Right lobe of liver (tissue), 6 donors: ENCODE data around the gene ERCC6. TPM values are rescaled to one million over a fixed set of nuclear protein-coding genes. Genes with fewer than 3 reads are reported as not detected.

Experiments
- ATAC-seq, 4 donors: fragments of 200-7000 bp; cut with Tn5 transposase; one replicate each; pipeline ENCODE4 v1.9.1; 2020; ENCODE audit warnings: mild to moderate bottlenecking in 4 of 4, moderate library complexity in 4 of 4
- DNase-seq, 3 donors: peaks; one replicate each; pipeline ENCODE4 v3.0.0-alpha.2; 2020
- H3K27ac ChIP-seq, 3 donors: fragments of 200-600 bp; one replicate each; pipeline ENCODE4 v1.8.0; 2022
- H3K27me3 ChIP-seq, 2 donors: fragments of 200-600 bp; one replicate each; pipeline ENCODE4 v1.8.0; 2022
- H3K36me3 ChIP-seq, 4 donors: fragments of 200-600 bp; sonication (generic) in 1 of 4; one replicate each; pipeline versions ENCODE4 v1.5.1 to v1.8.0; 2017 to 2022; ENCODE audit warnings: control low read depth in 1 of 4
- H3K4me1 ChIP-seq, 4 donors: fragments of 200-600 bp; sonication (generic) in 1 of 4; one replicate each; pipeline versions ENCODE4 v1.5.1 to v1.8.0; 2017 to 2022; ENCODE audit warnings: control low read depth in 1 of 4
- H3K4me3 ChIP-seq, 3 donors: fragments of 200-600 bp; one replicate each; pipeline ENCODE4 v1.8.0; 2022
- H3K9me3 ChIP-seq, 4 donors: fragments of 200-600 bp; sonication (generic) in 1 of 4; one replicate each; pipeline versions ENCODE4 v1.5.1 to v1.8.0; 2017 to 2022; ENCODE audit warnings: control low read depth in 1 of 4
- CTCF ChIP-seq, 4 donors: fragments of 200-600 bp in 3 of 4; fragments of 450-650 bp in 1 of 4; IDR thresholded peaks; one replicate each; pipeline versions ENCODE4 v1.5.1 to v1.8.0; 2016 to 2022; ENCODE audit warnings: antibody characterized with exemption in 4 of 4, mild to moderate bottlenecking in 2 of 4
- POLR2A ChIP-seq: fragments of 450-650 bp; IDR thresholded peaks from one replicate; pipeline ENCODE4 v1.6.1; 2017; ENCODE audit warnings: antibody characterized with exemption, mild to moderate bottlenecking
- WGBS: methylation state at CpG from one replicate; pipeline ENCODE4 v1.1.6; 2018; ENCODE audit warnings: low coverage, low lambda C conversion rate; ENCODE audit not compliant: insufficient coverage; ENCODE audit errors: missing lambda C conversion rate; 5-methylcytosine and 5-hydroxymethylcytosine counted together
- intact Hi-C, 2 donors: fragments of 100-400 bp; cut with DNase I; formaldehyde crosslinking; loops; one replicate each; pipeline versions ENCODE4 v1.11.2 to v1.14.1; 2022
- total RNA-seq, 6 experiments: library from RNA; depleted of rRNA in 2 of 6; stranded (reverse); fragments of >200 nt in 2 of 6; fragmentation: NEBNext Ultra II Directional in 3 of 6; extraction: Animal tissue kit (Norgen Biotek cat#: 25700) in 3 of 6; gene quantifications; one replicate each; pipeline versions ENCODE4 v1.1.0 to v1.2.4, GENCODE V29; 2016 to 2023
- donor health status: DM: no; HTN: yes; CAD: no.
- donor health status: DM: no; HTN: no; CAD: no.
- donor health status: DM: no; HTN: no; CAD: no.
- donor health status: DM: no; HTN: yes; CAD: no.
- donor health status: DM: no; HTN: yes; CAD: no.

Gene ERCC6
- total RNA-seq, 6 experiments from 2014 or later: 7.3 to 16.8 (median 10.6) TPM

GRCh38 chr10:49486738-49487137 is 52.2 kb downstream of the ERCC6 start:
- H3K36me3 ChIP-seq: peaks cover 0 to 5% (median 0%) of the 10 kb centered on the region in 4 donors
- no peaks in the 10 kb centered on the region for H3K27me3 ChIP-seq
- DNase-seq (no peak), ATAC-seq (peak; percentile 53 to 76 (median 70))
- H3K27ac ChIP-seq: no peak overlapping the region
- no peaks in the 10 kb centered on the region for H3K9me3 ChIP-seq
- whole genome bisulfite sequencing: 18% methylated on average over 1 of the region's 1 CpG
- no peak overlapping the region for H3K4me3 ChIP-seq
- peaks cover 0 to 5% (median 3%) of the 10 kb centered on the region in 4 donors for H3K4me1 ChIP-seq
- TF ChIP-seq CTCF (IDR thresholded peaks at IDR 0.05) (no peak), POLR2A (no peak)
- intact Hi-C loops: no loop called here

- Histone ChIP-seq H3K4me3 (no peak overlapping the region), H3K9me3 (no peaks in the 10 kb centered on the region), H3K27me3 (no peaks in the 10 kb centered on the region), H3K27ac (no peak overlapping the region), H3K36me3 (peaks cover 0 to 5% (median 0%) of the 10 kb centered on the region in 4 donors), H3K4me1 (peaks cover 0 to 5% (median 3%) of the 10 kb centered on the region in 4 donors)
- WGBS: 93% methylated on average over 1 of the region's 1 CpG
- no peak for TF ChIP-seq CTCF (IDR thresholded peaks at IDR 0.05)
- TF ChIP-seq POLR2A: no peak
- no peak for DNase-seq
- intact Hi-C loops: no loop called here
- no peak for ATAC-seq
These were observed 52.9 kb downstream of the ERCC6 start for GRCh38 chr10:49486009-49486408.

GRCh38 chr10:49484486-49485235 is 54.3 kb downstream of the ERCC6 start:
- DNase-seq (no peak), ATAC-seq (no peak)
- Histone ChIP-seq H3K4me1 (peaks cover 0 to 5% (median 3%) of the 10 kb centered on the region in 4 donors), H3K27me3 (no peaks in the 10 kb centered on the region), H3K27ac (no peak overlapping the region), H3K9me3 (no peaks in the 10 kb centered on the region), H3K36me3 (peaks cover 0 to 5% (median 0%) of the 10 kb centered on the region in 4 donors), H3K4me3 (no peak overlapping the region)
- TF ChIP-seq POLR2A (no peak), CTCF (IDR thresholded peaks at IDR 0.05) (no peak)
- 92% methylated on average over 5 of the region's 6 CpGs for WGBS
- intact Hi-C loops: no loop called here

- H3K9me3 ChIP-seq: no peaks in the 10 kb centered on the region
- DNase-seq (no peak), ATAC-seq (no peak)
- TF ChIP-seq CTCF (IDR thresholded peaks at IDR 0.05) (no peak), POLR2A (no peak)
- H3K36me3 ChIP-seq: peaks cover 0 to 32% (median 5%) of the 10 kb centered on the region in 4 donors
- H3K27ac ChIP-seq: no peak overlapping the region
- H3K4me3 ChIP-seq: no peak overlapping the region
- 92% methylated on average over 3 of the region's 3 CpGs for WGBS
- H3K27me3 ChIP-seq: no peaks in the 10 kb centered on the region
- intact Hi-C loops: no loop called here
- no peaks in the 10 kb centered on the region for H3K4me1 ChIP-seq
These were observed 60.1 kb downstream of the ERCC6 start for GRCh38 chr10:49478819-49479218.
